Measurements from ENCODE around the gene NBEA. TPM values are rescaled to one million over a fixed set of nuclear protein-coding genes. Genes with fewer than 3 reads are reported as not detected.

Gene NBEA
- total RNA-seq, 3 donors from 2014 or later: 7.5 to 18.6 (median 16.1) TPM

DNA sequence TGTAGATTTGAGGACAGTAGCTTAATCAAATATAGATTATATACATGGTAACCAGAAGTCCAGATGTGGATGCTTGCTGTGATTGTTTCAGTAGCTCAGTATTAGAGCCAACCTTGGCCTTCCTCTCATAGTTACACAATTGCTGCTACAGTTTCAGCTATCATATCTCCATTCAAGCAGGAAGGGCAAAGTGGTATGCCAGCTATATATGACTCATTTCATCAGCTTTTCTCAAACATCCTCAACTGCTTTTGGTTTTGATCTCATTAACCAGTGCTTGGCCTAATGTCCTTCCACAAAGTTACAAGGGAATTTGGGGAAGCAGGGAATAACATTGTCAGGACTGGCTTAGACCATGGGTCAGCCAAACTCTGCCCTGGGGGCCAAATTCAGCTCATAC, 607.4 kb downstream of the NBEA start:
- no peak for DNase-seq (ENCODE audit: low spot score in 2 of 2)
- intact Hi-C loops (cut with DNase I; ENCODE audit: low total_unique reads): no loop called here
- H3K27me3 ChIP-seq: no peaks in the 10 kb centered on the region
- H3K4me1 ChIP-seq: no peaks in the 10 kb centered on the region
- H3K9me3 ChIP-seq: no peaks in the 10 kb centered on the region
- no peak for TF ChIP-seq POLR2AphosphoS5 (IDR thresholded peaks at IDR 0.05)
- TF ChIP-seq, protein P1, sequence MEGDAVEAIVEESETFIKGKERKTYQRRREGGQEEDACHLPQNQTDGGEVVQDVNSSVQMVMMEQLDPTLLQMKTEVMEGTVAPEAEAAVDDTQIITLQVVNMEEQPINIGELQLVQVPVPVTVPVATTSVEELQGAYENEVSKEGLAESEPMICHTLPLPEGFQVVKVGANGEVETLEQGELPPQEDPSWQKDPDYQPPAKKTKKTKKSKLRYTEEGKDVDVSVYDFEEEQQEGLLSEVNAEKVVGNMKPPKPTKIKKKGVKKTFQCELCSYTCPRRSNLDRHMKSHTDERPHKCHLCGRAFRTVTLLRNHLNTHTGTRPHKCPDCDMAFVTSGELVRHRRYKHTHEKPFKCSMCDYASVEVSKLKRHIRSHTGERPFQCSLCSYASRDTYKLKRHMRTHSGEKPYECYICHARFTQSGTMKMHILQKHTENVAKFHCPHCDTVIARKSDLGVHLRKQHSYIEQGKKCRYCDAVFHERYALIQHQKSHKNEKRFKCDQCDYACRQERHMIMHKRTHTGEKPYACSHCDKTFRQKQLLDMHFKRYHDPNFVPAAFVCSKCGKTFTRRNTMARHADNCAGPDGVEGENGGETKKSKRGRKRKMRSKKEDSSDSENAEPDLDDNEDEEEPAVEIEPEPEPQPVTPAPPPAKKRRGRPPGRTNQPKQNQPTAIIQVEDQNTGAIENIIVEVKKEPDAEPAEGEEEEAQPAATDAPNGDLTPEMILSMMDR (IDR thresholded peaks at IDR 0.05): no peak
- TF ChIP-seq POLR2A (IDR thresholded peaks at IDR 0.05): no peak
- H3K36me3 ChIP-seq: no peaks in the 10 kb centered on the region
- H3K27ac ChIP-seq: no peak overlapping the region
- H3K4me3 ChIP-seq: no peak overlapping the region

DNA sequence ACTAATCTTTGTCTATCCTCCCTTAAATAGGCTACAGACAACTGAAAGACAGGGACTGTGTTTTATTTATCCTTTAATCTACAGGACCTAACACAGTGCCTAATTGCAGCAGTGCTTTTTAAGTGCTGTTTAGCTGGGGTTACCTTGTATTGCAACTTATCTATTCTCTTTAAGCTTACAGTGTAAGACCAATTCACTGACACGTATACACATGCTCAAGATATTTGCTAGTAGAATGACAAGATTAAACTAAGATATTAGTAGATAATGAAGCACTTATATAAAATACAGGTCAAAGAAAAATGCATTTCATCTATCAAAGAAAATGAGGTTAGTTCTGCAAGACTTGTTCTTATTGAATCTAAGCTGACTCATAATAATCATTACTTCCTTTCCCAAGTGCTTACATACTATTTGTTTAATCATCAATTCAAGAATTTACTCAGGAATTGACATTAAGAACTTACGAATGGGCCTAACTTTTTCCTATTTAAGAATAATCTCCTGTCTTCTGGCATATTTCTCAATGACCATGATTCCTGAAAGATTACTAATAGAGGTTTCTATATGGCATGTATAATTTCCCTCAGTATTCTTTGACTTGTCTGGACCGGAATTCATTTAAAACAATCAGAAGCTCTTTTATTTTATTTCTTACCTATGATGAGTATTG, 610.2 kb downstream of the NBEA start:
- intact Hi-C loops (cut with DNase I; ENCODE audit: low total_unique reads): loop anchor here (5.0 kb wide), 1 partner anchor 395 kb away; no protein-coding TSS in a partner anchor
- Histone ChIP-seq H3K4me1 (no peaks in the 10 kb centered on the region), H3K36me3 (no peaks in the 10 kb centered on the region), H3K9me3 (no peaks in the 10 kb centered on the region), H3K27me3 (no peaks in the 10 kb centered on the region), H3K4me3 (no peak overlapping the region), H3K27ac (no peak overlapping the region)
- DNase-seq (ENCODE audit: low spot score in 2 of 2): no peak
- TF ChIP-seq, protein P1 (IDR thresholded peaks at IDR 0.05): no peak
- no peak for TF ChIP-seq POLR2A (IDR thresholded peaks at IDR 0.05)
- no peak for TF ChIP-seq POLR2AphosphoS5 (IDR thresholded peaks at IDR 0.05)

DNA sequence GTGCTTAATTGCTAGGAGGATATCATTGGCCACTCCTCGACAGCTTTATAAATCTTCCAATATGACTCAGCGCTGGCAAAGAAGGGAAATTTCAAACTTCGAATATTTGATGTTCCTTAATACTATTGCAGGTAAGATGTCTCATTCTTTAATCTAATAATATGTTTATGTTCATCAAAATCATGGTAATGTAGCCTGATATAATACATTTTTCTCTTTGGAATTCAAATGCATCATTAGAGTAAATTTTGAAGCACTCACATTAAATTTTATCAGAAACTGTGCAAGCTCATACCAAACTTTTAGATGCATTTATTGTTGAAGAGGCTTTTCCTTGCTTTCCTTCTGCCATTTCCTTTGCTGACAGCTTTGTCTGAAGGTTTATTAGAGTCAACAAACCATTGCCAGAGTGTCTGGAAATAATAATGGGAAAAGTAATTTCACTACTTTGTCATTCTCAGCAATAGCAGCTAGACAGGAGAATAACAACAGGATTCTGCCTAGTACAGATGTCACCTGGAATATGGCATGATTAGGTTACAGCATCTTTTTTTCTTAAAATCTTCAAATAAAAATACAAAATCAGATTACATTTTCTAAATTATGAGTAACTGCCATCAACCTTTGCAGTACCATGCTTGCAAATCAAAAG, 613.0 kb downstream of the NBEA start:
- Histone ChIP-seq H3K4me3 (no peak overlapping the region), H3K4me1 (no peaks in the 10 kb centered on the region), H3K9me3 (no peaks in the 10 kb centered on the region), H3K36me3 (no peaks in the 10 kb centered on the region), H3K27ac (no peak overlapping the region), H3K27me3 (no peaks in the 10 kb centered on the region)
- no peak for DNase-seq (ENCODE audit: low spot score in 2 of 2)
- intact Hi-C loops (cut with DNase I; ENCODE audit: low total_unique reads): loop anchor here (5.0 kb wide), 1 partner anchor 392 kb away; no protein-coding TSS in a partner anchor
- TF ChIP-seq POLR2AphosphoS5 (IDR thresholded peaks at IDR 0.05) (no peak), POLR2A (IDR thresholded peaks at IDR 0.05) (no peak)
- TF ChIP-seq, protein P1 (IDR thresholded peaks at IDR 0.05): no peak

DNA sequence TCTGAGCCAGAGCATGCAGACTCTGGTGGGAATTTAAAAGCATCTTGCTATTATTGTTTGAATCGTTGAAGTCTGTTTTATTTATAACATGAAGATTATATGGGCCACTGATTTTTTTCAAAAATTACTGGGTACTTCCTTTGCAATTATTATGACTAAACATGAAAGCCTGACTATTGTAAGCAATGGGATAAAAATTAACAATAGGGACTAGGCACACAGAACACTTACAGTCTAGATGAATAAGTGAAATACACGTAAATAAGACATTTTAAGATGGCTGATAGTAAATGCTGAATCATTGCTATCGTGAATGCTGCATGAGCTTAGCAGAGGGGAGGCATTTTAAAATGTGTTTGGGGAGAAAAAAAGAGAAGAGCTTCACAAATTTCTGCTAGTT, 615.4 kb downstream of the NBEA start:
- intact Hi-C loops (cut with DNase I; ENCODE audit: low total_unique reads): no loop called here
- H3K27ac ChIP-seq: no peak overlapping the region
- no peak for TF ChIP-seq POLR2AphosphoS5 (IDR thresholded peaks at IDR 0.05)
- TF ChIP-seq, protein P1 (IDR thresholded peaks at IDR 0.05): no peak
- no peak for TF ChIP-seq POLR2A (IDR thresholded peaks at IDR 0.05)
- no peaks in the 10 kb centered on the region for H3K9me3 ChIP-seq
- DNase-seq (ENCODE audit: low spot score in 2 of 2): no peak
- no peaks in the 10 kb centered on the region for H3K4me1 ChIP-seq
- H3K27me3 ChIP-seq: no peaks in the 10 kb centered on the region
- no peaks in the 10 kb centered on the region for H3K36me3 ChIP-seq
- no peak overlapping the region for H3K4me3 ChIP-seq

DNA sequence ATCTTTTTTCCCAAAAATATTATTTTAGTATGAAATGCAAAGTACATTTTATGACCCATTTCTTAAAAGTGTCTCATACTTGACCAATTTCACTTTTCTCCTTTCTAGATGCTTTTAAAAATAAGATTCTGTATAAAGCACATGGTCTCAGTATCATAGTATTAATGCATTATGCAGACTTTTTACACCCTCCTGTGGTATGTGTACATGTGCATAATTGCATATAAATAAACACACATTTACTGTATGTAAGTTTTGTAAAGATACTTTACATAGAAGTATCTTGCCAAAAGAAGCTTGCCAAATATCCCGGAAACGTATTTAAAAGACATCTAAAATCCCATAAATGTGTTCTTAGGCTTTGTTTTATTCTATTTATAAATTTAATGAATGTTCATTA, 619.5 kb downstream of the NBEA start:
- no peaks in the 10 kb centered on the region for H3K27me3 ChIP-seq
- H3K36me3 ChIP-seq: peaks cover 4% of the 10 kb centered on the region
- DNase-seq (ENCODE audit: low spot score in 2 of 2): no peak
- no peak overlapping the region for H3K27ac ChIP-seq
- no peak overlapping the region for H3K4me3 ChIP-seq
- intact Hi-C loops (cut with DNase I; ENCODE audit: low total_unique reads): no loop called here
- no peak for TF ChIP-seq POLR2AphosphoS5 (IDR thresholded peaks at IDR 0.05)
- TF ChIP-seq, protein P1 (IDR thresholded peaks at IDR 0.05): no peak
- TF ChIP-seq POLR2A (IDR thresholded peaks at IDR 0.05): no peak
- no peaks in the 10 kb centered on the region for H3K9me3 ChIP-seq
- H3K4me1 ChIP-seq: no peaks in the 10 kb centered on the region

Measured in breast epithelium (tissue), 4 donors.